Amygdala (tissue), 56 donors: ENCODE measurements around the gene TARS3.

ENCODE experiments used
- DNase-seq, 56 donors: peaks; one replicate each; lab custom pipeline; 2025; lab: John Stamatoyannopoulos, UW

The TARS3 gene

DNA sequence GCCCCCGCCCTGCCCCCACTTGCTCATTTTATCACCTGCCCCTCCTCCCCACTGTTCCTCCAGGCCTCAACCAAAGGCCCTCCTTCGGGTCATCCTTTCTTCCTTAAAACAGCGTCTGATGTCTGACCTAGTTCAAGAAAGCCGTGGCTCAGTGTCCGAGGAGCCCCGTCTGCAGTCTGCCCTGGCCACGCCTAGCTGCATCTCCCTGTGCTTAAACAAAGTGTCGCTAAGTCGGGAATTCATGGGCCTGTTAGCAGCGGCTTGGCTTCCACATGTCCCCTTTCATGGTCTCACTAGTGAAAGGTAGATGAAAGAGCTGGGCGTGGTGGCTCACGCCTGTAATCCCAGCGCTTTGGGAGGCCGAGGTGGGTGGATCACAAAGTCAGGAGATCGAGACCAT lies 113.3 kb downstream of the TARS3 start:
- DNase-seq = no peak

DNA sequence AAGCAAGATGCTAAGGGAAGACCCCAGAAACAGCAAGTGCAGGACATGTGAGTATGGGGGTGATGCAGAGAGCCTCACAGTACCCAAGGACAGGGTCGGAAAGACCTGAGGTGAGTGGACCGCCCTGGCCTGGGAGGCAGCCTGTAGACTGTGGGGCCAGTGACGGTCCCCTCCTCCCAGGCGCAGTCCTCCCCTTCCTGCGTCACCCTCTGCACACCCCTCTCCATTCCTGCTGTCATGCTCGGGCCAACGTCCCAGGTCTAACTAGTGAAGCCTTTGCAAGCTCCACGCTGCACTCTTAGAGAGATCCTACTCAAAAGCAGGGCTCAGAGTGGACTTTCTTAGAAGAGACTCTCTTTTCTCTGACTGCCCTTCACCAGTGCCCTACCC lies 113.7 kb downstream of the TARS3 start:
- DNase-seq = no peak

DNA sequence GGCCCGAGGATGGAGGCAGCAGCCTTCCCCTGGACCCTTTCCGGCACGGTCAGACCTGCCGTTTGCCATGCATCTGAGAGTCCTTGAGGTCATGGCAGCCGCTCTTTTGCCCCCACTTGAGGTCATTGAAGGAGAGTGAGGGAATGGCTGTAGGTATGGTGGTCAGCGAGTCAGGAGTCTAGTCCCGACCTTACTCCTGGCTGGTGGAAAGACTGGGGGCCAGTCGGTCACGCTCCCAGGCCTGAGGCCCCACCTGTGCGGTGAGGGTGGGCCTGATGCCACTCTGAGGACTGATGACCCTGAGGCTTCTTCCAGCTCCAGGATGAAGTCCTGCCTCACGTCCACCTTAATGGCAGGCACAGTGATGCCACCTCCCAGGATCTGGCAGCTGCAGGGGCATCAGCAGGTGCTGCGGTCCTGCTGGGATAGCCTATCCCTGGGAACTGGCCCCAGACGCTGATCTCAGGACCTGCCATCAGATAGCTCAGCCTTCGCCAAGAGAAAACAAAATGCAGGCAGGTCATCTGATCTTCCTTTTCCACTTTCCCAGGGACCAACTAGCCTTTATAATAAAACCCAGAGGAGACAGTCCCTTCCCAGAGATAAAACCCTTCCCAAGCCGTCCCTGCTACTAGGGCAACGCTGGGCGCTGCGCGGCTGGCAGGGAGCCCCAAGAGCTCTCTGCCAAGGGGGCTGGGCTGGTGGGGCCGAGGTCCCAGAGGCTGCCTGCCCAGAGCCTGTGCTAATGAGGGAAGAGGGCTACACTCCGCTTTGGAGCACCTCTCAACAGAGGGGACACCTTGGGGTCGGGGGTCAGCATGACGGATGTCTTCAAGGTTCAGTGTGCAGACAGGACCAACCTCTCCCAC lies 114.3 kb downstream of the TARS3 start:
- DNase-seq = peak in 5 of 56 donors; percentile 12 to 45 (median 38)

DNA sequence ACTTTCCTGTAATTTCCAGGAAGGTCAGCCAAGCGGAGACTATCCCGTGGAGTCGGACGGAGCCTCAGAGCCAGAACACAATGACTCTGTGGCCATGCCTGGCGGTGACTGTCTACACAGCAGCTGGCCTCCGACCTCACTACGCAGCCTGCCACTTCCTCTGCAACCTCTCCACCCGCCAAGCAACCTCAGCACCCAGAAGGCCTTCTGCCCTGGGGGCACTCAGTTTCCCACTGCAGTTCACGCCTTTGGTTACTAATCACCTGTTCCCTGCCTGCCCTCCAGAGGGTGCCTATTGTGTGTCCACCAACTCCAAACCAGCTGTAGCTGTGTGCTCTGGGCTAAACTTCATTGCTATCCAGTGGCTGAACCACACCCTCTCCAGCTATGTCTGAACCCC lies 116.1 kb downstream of the TARS3 start:
- DNase-seq = no peak

DNA sequence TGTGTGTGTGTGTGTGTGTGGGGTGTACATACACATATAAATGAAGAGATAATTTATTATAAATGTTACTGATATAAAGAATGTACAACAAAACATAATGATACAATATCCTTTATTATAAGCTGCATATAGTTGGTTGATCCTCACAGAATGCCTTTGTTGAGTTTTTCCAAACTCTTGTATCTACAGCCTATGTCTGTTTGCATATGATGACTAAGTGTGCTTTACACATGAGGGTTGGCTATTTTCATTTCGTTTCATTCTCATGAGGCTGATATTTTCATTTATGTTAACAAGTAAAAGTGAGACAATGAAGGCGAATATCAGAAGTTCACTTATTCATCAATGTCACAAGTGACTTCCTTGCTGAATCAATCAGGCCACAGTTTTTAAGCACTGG lies 117.2 kb downstream of the TARS3 start:
- DNase-seq = no peak

GRCh38 chr15:101604124-101604874 lies 120.0 kb downstream of the TARS3 start:
- no peak for DNase-seq
